SKM-1 treated with dmso at 0.1 percent for 144 hours (cell line): ENCODE measurements around the gene REELD1.

Experiments used
- DNase-seq: peaks from one replicate; lab custom pipeline; 2025; ENCODE audit not compliant: unreplicated experiment; lab: John Stamatoyannopoulos, UW

The REELD1 gene

GRCh38 chr4:146214238-146214637, at the start of gene REELD1:
Gene REELD1, plus strand, starts transcription at chr4:146214538. Its CDS starts 2,415 bp downstream, at chr4:146216953.
- no peak for DNase-seq

GRCh38 chr4:146165221-146165620, 49.1 kb upstream of the REELD1 start:
- DNase-seq, result no peak

- DNase-seq, result no peak
Observed at GRCh38 chr4:146165840-146166239, 48.5 kb upstream of the REELD1 start.

- no peak for DNase-seq
Observed at GRCh38 chr4:146170149-146170548, 44.2 kb upstream of the REELD1 start.

- peak; percentile 74 for DNase-seq
Observed at GRCh38 chr4:146175541-146176453, 38.5 kb upstream of the REELD1 start, which contains the start of gene LSM6. Gene LSM6, plus strand, starts transcription at chr4:146175718. Its CDS starts 7,204 bp downstream, at chr4:146182922.

GRCh38 chr4:146176891-146177290, 37.4 kb upstream of the REELD1 start:
- peak; percentile 18 for DNase-seq

- no peak for DNase-seq
Observed at GRCh38 chr4:146178126-146178525, 36.2 kb upstream of the REELD1 start.

- no peak for DNase-seq
Observed at GRCh38 chr4:146179784-146180370, 34.5 kb upstream of the REELD1 start.

- no peak for DNase-seq
Observed at GRCh38 chr4:146182443-146182842, 31.9 kb upstream of the REELD1 start.

- DNase-seq, result no peak
Observed at GRCh38 chr4:146183209-146183608, 31.1 kb upstream of the REELD1 start.

- no peak for DNase-seq
Observed at GRCh38 chr4:146186041-146186440, 28.3 kb upstream of the REELD1 start.

GRCh38 chr4:146186596-146186995, 27.7 kb upstream of the REELD1 start:
- DNase-seq, result no peak

GRCh38 chr4:146190456-146190855, 23.9 kb upstream of the REELD1 start:
- no peak for DNase-seq

GRCh38 chr4:146191766-146192458, 22.4 kb upstream of the REELD1 start:
- no peak for DNase-seq

GRCh38 chr4:146193628-146194027, 20.7 kb upstream of the REELD1 start:
- DNase-seq, result no peak

GRCh38 chr4:146194212-146194611, 20.1 kb upstream of the REELD1 start:
- DNase-seq, result no peak

GRCh38 chr4:146202665-146203064, 11.7 kb upstream of the REELD1 start:
- DNase-seq, result no peak

GRCh38 chr4:146207410-146207809, 6.9 kb upstream of the REELD1 start:
- DNase-seq, result no peak

- no peak for DNase-seq
Observed at GRCh38 chr4:146210890-146211289, 3.4 kb upstream of the REELD1 start.

GRCh38 chr4:146211440-146211839, 2.9 kb upstream of the REELD1 start:
- no peak for DNase-seq

- no peak for DNase-seq
Observed at GRCh38 chr4:146212781-146213180, 1.6 kb upstream of the REELD1 start.

- no peak for DNase-seq
Observed at GRCh38 chr4:146222313-146222712, 8.0 kb downstream of the REELD1 start.
